ENCODE measurements around the gene FBXO9. TPM values are rescaled to one million over a fixed set of nuclear protein-coding genes. Genes with fewer than 3 reads are reported as not detected.

FBXO9 gene
- polyA plus RNA-seq, 1 of the 3 experiments (the other 2 are of a cell fraction), result 61.9 TPM

GRCh38 chr6:53028467-53028866, 36.7 kb upstream of the FBXO9 start:
- peaks cover 4% of the 10 kb centered on the region for H3F3A ChIP-seq (replicated peaks; ENCODE audit: insufficient read depth)
- H3K9me3 ChIP-seq, result no peaks in the 10 kb centered on the region
- H4K20me1 ChIP-seq (ENCODE audit: insufficient read depth), result no peaks in the 10 kb centered on the region
- WGBS (ENCODE audit: low lambda C conversion rate), result 85% methylated on average over 1 of the region's 1 CpG
- peaks cover 0 to 6% of the 10 kb centered on the region in 2 experiments; a peak in 1 of 4 replicates for H3K4me1 ChIP-seq (ENCODE audit: control insufficient read depth in 1 of 2, insufficient read depth in 2 of 2, low read depth in 1 of 2, low read length in 1 of 2)
- H3K9ac ChIP-seq, result no peak overlapping the region
- ChIA-PET CTCF (no interaction called here), POLR2A (no interaction called here)
- no peak overlapping the region for H3K27ac ChIP-seq (ENCODE audit: low read depth in 2 of 2, low read length in 1 of 2)
- TF ChIP-seq TEAD4 (IDR thresholded peaks at IDR 0.05; ENCODE audit: borderline replicate concordance, insufficient read depth), result no peak
- no peak for TF ChIP-seq TCF12 (IDR thresholded peaks at IDR 0.05)
- TF ChIP-seq SIN3A (IDR thresholded peaks at IDR 0.05; ENCODE audit: borderline replicate concordance, low read depth, low read length), result no peak
- TF ChIP-seq ZBTB33 (IDR thresholded peaks at IDR 0.05; ENCODE audit: borderline replicate concordance, low read depth), result no peak
- TF ChIP-seq USF2 (IDR thresholded peaks at IDR 0.05; ENCODE audit: borderline replicate concordance, low read depth, low read length), result no peak
- TF ChIP-seq MEF2A (IDR thresholded peaks at IDR 0.05; ENCODE audit: borderline replicate concordance, low read depth), result no peak
- TF ChIP-seq MXI1 (IDR thresholded peaks at IDR 0.05; ENCODE audit: low read depth, low read length), result no peak
- no peak for TF ChIP-seq EP300 (IDR thresholded peaks at IDR 0.05; ENCODE audit: borderline replicate concordance in 1 of 2, low read depth in 1 of 2, low read length in 1 of 2)
- no peak for TF ChIP-seq REST (IDR thresholded peaks at IDR 0.05; ENCODE audit: low read depth, low read length)
- TF ChIP-seq RFX5 (IDR thresholded peaks at IDR 0.05; ENCODE audit: low read length), result no peak
- no peak for TF ChIP-seq GATA2 (CRISPR knock-in tag; IDR thresholded peaks at IDR 0.05)
- no peak for TF ChIP-seq SMC3 (IDR thresholded peaks at IDR 0.05; ENCODE audit: low read depth, low read length)
- TF ChIP-seq CTCF (IDR thresholded peaks at IDR 0.05), result no peak
- no peak for TF ChIP-seq EZH2phosphoT487 (IDR thresholded peaks at IDR 0.05; ENCODE audit: borderline replicate concordance, low read depth)
- no peak for TF ChIP-seq RCOR1 (IDR thresholded peaks at IDR 0.05; ENCODE audit: low read length)
- TF ChIP-seq USF1 (IDR thresholded peaks at IDR 0.05; ENCODE audit: borderline replicate concordance, low read depth), result no peak
- no peak overlapping the region for H3K4me2 ChIP-seq
- no peak overlapping the region for H2AFZ ChIP-seq (ENCODE audit: low read depth)
- H3K9me2 ChIP-seq, result no peaks in the 10 kb centered on the region
- H3K79me2 ChIP-seq (ENCODE audit: insufficient read depth), result no peaks in the 10 kb centered on the region
- no peak overlapping the region for H3K4me3 ChIP-seq (ENCODE audit: low read depth in 2 of 2, low read length in 1 of 2)
- peaks cover 25 to 68% of the 10 kb centered on the region in 2 experiments for H3K36me3 ChIP-seq (replicated peaks in 1 of 2; ENCODE audit: control insufficient read depth in 1 of 2, insufficient read depth in 2 of 2, low read length in 1 of 2)
- no peak for DNase-seq
- H3K27me3 ChIP-seq (ENCODE audit: insufficient read depth), result no peaks in the 10 kb centered on the region

Measured in SK-N-SH (cell line).